Activated naive CD4-positive, alpha-beta T cell treated with anti-CD3 and anti-CD28 coated beads, Interleukin-2, amount 10 ng/mL, durations not matched to agents 7 days and 5 days (primary cell): ENCODE measurements around the gene SPTLC1.
"Not testable (repeated sequence)": the region's sequence is repeated elsewhere in the genome, so short reads cannot be mapped to it uniquely, and the experiment has no call there.

ENCODE experiments used
- CTCF ChIA-PET: fragments of 350-600 bp; sonication (Branson Sonifier 250); formaldehyde crosslinking; loops from one replicate; lab custom pipeline; 2021; ENCODE audit warnings: antibody characterized with exemption; lab: Charles Lee
- DNase-seq: peaks from one replicate; pipeline ENCODE4 v3.0.0-alpha.2; 2020
- H3K27ac Mint-ChIP-seq: one replicate; pipeline ENCODE4 v1.8.0; 2021; ENCODE audit warnings: mild to moderate bottlenecking, moderate library complexity, mixed read lengths
- H3K27me3 Mint-ChIP-seq: one replicate; pipeline ENCODE4 v1.8.0; 2021; ENCODE audit warnings: mild to moderate bottlenecking, mixed read lengths
- H3K36me3 Mint-ChIP-seq: one replicate; pipeline ENCODE4 v1.8.0; 2021; ENCODE audit warnings: mixed read lengths
- H3K4me1 Mint-ChIP-seq: one replicate; pipeline ENCODE4 v1.8.0; 2021; ENCODE audit warnings: mixed read lengths
- H3K4me3 Mint-ChIP-seq: one replicate; pipeline ENCODE4 v1.8.0; 2021; ENCODE audit warnings: mild to moderate bottlenecking, moderate library complexity, mixed read lengths
- H3K9me3 Mint-ChIP-seq: one replicate; pipeline ENCODE4 v1.8.0; 2021; ENCODE audit warnings: mixed read lengths

The SPTLC1 gene

GRCh38 chr9:92044936-92045335 is 70.3 kb downstream of the SPTLC1 start:
- CTCF ChIA-PET = no interaction called here
- Mint-ChIP-seq H3K27ac (no peak overlapping the region), H3K4me3 (no peak overlapping the region), H3K4me1 (no peaks in the 10 kb centered on the region), H3K36me3 (peaks cover 68% of the 10 kb centered on the region), H3K27me3 (no peaks in the 10 kb centered on the region), H3K9me3 (peaks cover 18% of the 10 kb centered on the region)
- DNase-seq = no peak

GRCh38 chr9:92043002-92043401 is 72.2 kb downstream of the SPTLC1 start:
- no peak for DNase-seq
- no peaks in the 10 kb centered on the region for H3K4me1 Mint-ChIP-seq
- H3K4me3 Mint-ChIP-seq = no peak overlapping the region
- H3K27me3 Mint-ChIP-seq = no peaks in the 10 kb centered on the region
- H3K9me3 Mint-ChIP-seq = peaks cover 18% of the 10 kb centered on the region
- peaks cover 63% of the 10 kb centered on the region for H3K36me3 Mint-ChIP-seq
- H3K27ac Mint-ChIP-seq = no peak overlapping the region
- CTCF ChIA-PET = no interaction called here

GRCh38 chr9:92042260-92042659 is 73.0 kb downstream of the SPTLC1 start:
- H3K9me3 Mint-ChIP-seq = peaks cover 18% of the 10 kb centered on the region
- H3K27ac Mint-ChIP-seq = no peak overlapping the region
- no peak overlapping the region for H3K4me3 Mint-ChIP-seq
- no peaks in the 10 kb centered on the region for H3K4me1 Mint-ChIP-seq
- CTCF ChIA-PET = no interaction called here
- no peaks in the 10 kb centered on the region for H3K27me3 Mint-ChIP-seq
- no peak for DNase-seq
- peaks cover 66% of the 10 kb centered on the region for H3K36me3 Mint-ChIP-seq

- H3K27me3 Mint-ChIP-seq = no peaks in the 10 kb centered on the region
- H3K36me3 Mint-ChIP-seq = peaks cover 33% of the 10 kb centered on the region
- CTCF ChIA-PET = interaction anchor here (1.1 kb wide), 1 partner anchor 86 kb away, joined by 4 read pairs; the partner anchor contains the start of gene ROR2
- peaks cover 3% of the 10 kb centered on the region for H3K9me3 Mint-ChIP-seq
- no peaks in the 10 kb centered on the region for H3K4me1 Mint-ChIP-seq
- H3K27ac Mint-ChIP-seq = no peak overlapping the region
- no peak for DNase-seq
- H3K4me3 Mint-ChIP-seq = no peak overlapping the region
Observed at GRCh38 chr9:92036756-92037155, 78.5 kb downstream of the SPTLC1 start.

GRCh38 chr9:92036411-92036746 is 78.8 kb downstream of the SPTLC1 start:
- Mint-ChIP-seq H3K27ac (no peak overlapping the region), H3K4me3 (no peak overlapping the region), H3K27me3 (no peaks in the 10 kb centered on the region), H3K4me1 (no peaks in the 10 kb centered on the region), H3K36me3 (peaks cover 32% of the 10 kb centered on the region), H3K9me3 (peaks cover 2% of the 10 kb centered on the region)
- no peak for DNase-seq
- CTCF ChIA-PET = no interaction called here

- DNase-seq = no peak
- Mint-ChIP-seq H3K9me3 (peaks cover under 1% of the 10 kb centered on the region), H3K36me3 (peaks cover 30% of the 10 kb centered on the region), H3K4me1 (no peaks in the 10 kb centered on the region), H3K27ac (no peak overlapping the region), H3K4me3 (no peak overlapping the region), H3K27me3 (no peaks in the 10 kb centered on the region)
- CTCF ChIA-PET = interaction anchor here (1.1 kb wide), 1 partner anchor 277 kb away, joined by 3 read pairs; no protein-coding TSS in a partner anchor
Observed at GRCh38 chr9:92035687-92036410, 79.4 kb downstream of the SPTLC1 start.

- H3K36me3 Mint-ChIP-seq = peaks cover 33% of the 10 kb centered on the region
- no peak overlapping the region for H3K4me3 Mint-ChIP-seq
- H3K9me3 Mint-ChIP-seq = no peaks in the 10 kb centered on the region
- CTCF ChIA-PET = interaction anchor here (1.1 kb wide), 1 partner anchor 277 kb away, joined by 3 read pairs; no protein-coding TSS in a partner anchor
- DNase-seq = no peak
- no peaks in the 10 kb centered on the region for H3K27me3 Mint-ChIP-seq
- no peaks in the 10 kb centered on the region for H3K4me1 Mint-ChIP-seq
- no peak overlapping the region for H3K27ac Mint-ChIP-seq
Observed at GRCh38 chr9:92035146-92035545, 80.1 kb downstream of the SPTLC1 start.

GRCh38 chr9:92033991-92034390 is 81.2 kb downstream of the SPTLC1 start:
- no peak for DNase-seq
- H3K4me3 Mint-ChIP-seq = no peak overlapping the region
- H3K27me3 Mint-ChIP-seq = no peaks in the 10 kb centered on the region
- CTCF ChIA-PET = no interaction called here
- peaks cover 36% of the 10 kb centered on the region for H3K36me3 Mint-ChIP-seq
- no peaks in the 10 kb centered on the region for H3K4me1 Mint-ChIP-seq
- no peak overlapping the region for H3K27ac Mint-ChIP-seq
- no peaks in the 10 kb centered on the region for H3K9me3 Mint-ChIP-seq

GRCh38 chr9:92033307-92033706 is 81.9 kb downstream of the SPTLC1 start:
- DNase-seq = no peak
- Mint-ChIP-seq H3K4me3 (no peak overlapping the region), H3K27me3 (no peaks in the 10 kb centered on the region), H3K4me1 (no peaks in the 10 kb centered on the region), H3K36me3 (peaks cover 30% of the 10 kb centered on the region), H3K9me3 (no peaks in the 10 kb centered on the region), H3K27ac (no peak overlapping the region)
- CTCF ChIA-PET = no interaction called here

- Mint-ChIP-seq H3K4me1 (no peaks in the 10 kb centered on the region), H3K27me3 (no peaks in the 10 kb centered on the region), H3K36me3 (peaks cover 26% of the 10 kb centered on the region), H3K9me3 (no peaks in the 10 kb centered on the region), H3K27ac (no peak overlapping the region), H3K4me3 (no peak overlapping the region)
- DNase-seq = no peak
- CTCF ChIA-PET = no interaction called here
Observed at GRCh38 chr9:92032891-92033290, 82.3 kb downstream of the SPTLC1 start.

- no peak overlapping the region for H3K4me3 Mint-ChIP-seq
- no peaks in the 10 kb centered on the region for H3K4me1 Mint-ChIP-seq
- H3K9me3 Mint-ChIP-seq = no peaks in the 10 kb centered on the region
- H3K27ac Mint-ChIP-seq = no peak overlapping the region
- no peaks in the 10 kb centered on the region for H3K27me3 Mint-ChIP-seq
- CTCF ChIA-PET = no interaction called here
- peaks cover 21% of the 10 kb centered on the region for H3K36me3 Mint-ChIP-seq
- no peak for DNase-seq
Observed at GRCh38 chr9:92030367-92030766, 84.8 kb downstream of the SPTLC1 start.

- no peak for DNase-seq
- Mint-ChIP-seq H3K4me1 (no peaks in the 10 kb centered on the region), H3K36me3 (peaks cover 19% of the 10 kb centered on the region), H3K27me3 (no peaks in the 10 kb centered on the region), H3K27ac (no peak overlapping the region), H3K9me3 (no peaks in the 10 kb centered on the region), H3K4me3 (no peak overlapping the region)
- CTCF ChIA-PET = no interaction called here
Observed at GRCh38 chr9:92029553-92029952, 85.7 kb downstream of the SPTLC1 start.

- Mint-ChIP-seq H3K36me3 (peaks cover 8% of the 10 kb centered on the region), H3K27me3 (no peaks in the 10 kb centered on the region), H3K27ac (no peak overlapping the region), H3K9me3 (peaks cover 12% of the 10 kb centered on the region), H3K4me3 (no peak overlapping the region), H3K4me1 (no peaks in the 10 kb centered on the region)
- CTCF ChIA-PET = no interaction called here
- DNase-seq = no peak
Observed at GRCh38 chr9:92026206-92027002, 88.8 kb downstream of the SPTLC1 start.

GRCh38 chr9:92021785-92022541 is 93.2 kb downstream of the SPTLC1 start:
- H3K36me3 Mint-ChIP-seq, H3K4me1 Mint-ChIP-seq, CTCF ChIA-PET, H3K27ac Mint-ChIP-seq, DNase-seq, H3K4me3 Mint-ChIP-seq, H3K27me3 Mint-ChIP-seq: not testable (repeated sequence)
- peaks cover 12% of the 10 kb centered on the region for H3K9me3 Mint-ChIP-seq
